GM20431 (cell line): ENCODE results near the gene VWA7.

Experiments used
- in situ Hi-C: fragments of 300-500 bp; cut with MseI, MboI; formaldehyde crosslinking; loops from one replicate; pipeline ENCODE4 v1.15.0; 2020; ENCODE audit warnings: low sequenced_read_pairs; ENCODE audit not compliant: unreplicated experiment

Gene VWA7

GRCh38 chr6:31733734-31734133 lies 43.4 kb downstream of the VWA7 start:
- in situ Hi-C loops, result no loop called here

GRCh38 chr6:31732029-31732428 lies 45.1 kb downstream of the VWA7 start:
- in situ Hi-C loops, result no loop called here

GRCh38 chr6:31730631-31731086 lies 46.5 kb downstream of the VWA7 start:
- in situ Hi-C loops, result no loop called here

GRCh38 chr6:31729979-31730630 lies 47.0 kb downstream of the VWA7 start:
- in situ Hi-C loops, result no loop called here

GRCh38 chr6:31729515-31729978 lies 47.6 kb downstream of the VWA7 start:
- in situ Hi-C loops, result no loop called here

GRCh38 chr6:31728767-31729514 lies 48.2 kb downstream of the VWA7 start, which contains the start of gene DDAH2:
TSS of gene DDAH2 (minus strand) at chr6:31729299. CDS start at chr6:31729161, 138 bp downstream.
- in situ Hi-C loops, result no loop called here

GRCh38 chr6:31727717-31728671 lies 49.1 kb downstream of the VWA7 start:
- in situ Hi-C loops, result no loop called here

- in situ Hi-C loops, result no loop called here
These were observed 50.0 kb downstream of the VWA7 start for GRCh38 chr6:31727034-31727716.

- in situ Hi-C loops, result no loop called here
These were observed 51.4 kb downstream of the VWA7 start for GRCh38 chr6:31725502-31726350.

GRCh38 chr6:31723980-31724691 lies 53.0 kb downstream of the VWA7 start:
- in situ Hi-C loops, result no loop called here

GRCh38 chr6:31723245-31723979 lies 53.7 kb downstream of the VWA7 start, which contains the start of gene MPIG6B:
TSS of gene MPIG6B (plus strand) at chr6:31723373. CDS start at chr6:31723384, 11 bp downstream.
- in situ Hi-C loops, result no loop called here

GRCh38 chr6:31722173-31722572 lies 55.0 kb downstream of the VWA7 start:
- in situ Hi-C loops, result no loop called here

GRCh38 chr6:31721351-31722020 lies 55.6 kb downstream of the VWA7 start, which contains the start of gene LY6G6C:
TSS of gene LY6G6C (minus strand) at chr6:31721746. CDS start at chr6:31721679, 67 bp downstream.
- in situ Hi-C loops, result no loop called here

GRCh38 chr6:31720196-31720770 lies 56.8 kb downstream of the VWA7 start:
- in situ Hi-C loops, result no loop called here

GRCh38 chr6:31719001-31719400 lies 58.1 kb downstream of the VWA7 start:
- in situ Hi-C loops, result no loop called here

GRCh38 chr6:31718265-31718664 lies 58.9 kb downstream of the VWA7 start:
- in situ Hi-C loops, result no loop called here
